ENCODE data around the gene TBC1D16. TPM values are rescaled to one million over a fixed set of nuclear protein-coding genes. Genes with fewer than 3 reads are reported as not detected.

The TBC1D16 gene
- total RNA-seq, 1 experiment from 2014 or later: 85.8 TPM

- peak overlapping the region; percentile 4 to 93 (median 59); a peak in 4 of 7 replicates for H3K27ac Mint-ChIP-seq
Observed at GRCh38 chr17:79944251-79944812, 91.3 kb downstream of the TBC1D16 start.

More at GRCh38 chr17:79944251-79944812, 91.3 kb downstream of the TBC1D16 start:
- Histone ChIP-seq H3K4me2 (ENCODE audit: insufficient read depth, insufficient read length, low read length) (no peak overlapping the region), H2BK5ac (ENCODE audit: insufficient read length, low read length) (no peak overlapping the region), H3K18ac (ENCODE audit: insufficient read length, low read depth, low read length) (no peak overlapping the region), H4K5ac (ENCODE audit: insufficient read length, low read depth, low read length) (no peak overlapping the region), H2BK120ac (ENCODE audit: low read depth, low read length, poor library complexity, severe bottlenecking) (no peak overlapping the region), H4K8ac (replicated peaks; ENCODE audit: insufficient read length, low read depth, low read length) (no peak overlapping the region), H2BK12ac (ENCODE audit: insufficient read length, low read depth, low read length) (no peak overlapping the region), H3K56ac (ENCODE audit: insufficient read length, low read depth, low read length) (no peak overlapping the region), H2AFZ (ENCODE audit: low read length) (no peak overlapping the region), H3K14ac (ENCODE audit: insufficient read depth, low read length) (no peak overlapping the region), H3K9ac (ENCODE audit: extremely low read depth, insufficient read length, low read length) (no peak overlapping the region), H4K91ac (ENCODE audit: insufficient read length, low read depth, low read length) (no peak overlapping the region), H3T11ph (ENCODE audit: low read length) (no peak overlapping the region), H2BK15ac (ENCODE audit: low read depth, low read length) (no peak overlapping the region), H3K4me1 (ENCODE audit: insufficient read depth, low read length) (no peaks in the 10 kb centered on the region), H3K4ac (ENCODE audit: low read depth, low read length) (no peak overlapping the region), H3K27ac (ENCODE audit: insufficient read length, low read depth, low read length) (no peak overlapping the region), H3K79me1 (ENCODE audit: insufficient read depth, low read depth, low read length, poor library complexity, severe bottlenecking) (no peaks in the 10 kb centered on the region), H3K79me2 (ENCODE audit: insufficient read depth, low read length) (no peaks in the 10 kb centered on the region), H3K23ac (ENCODE audit: insufficient read length, low read depth, low read length) (no peak overlapping the region), H3K9me3 (ENCODE audit: control insufficient read depth, low read depth, low read length) (no peaks in the 10 kb centered on the region), H4K20me1 (ENCODE audit: control insufficient read depth, insufficient read depth, insufficient read length) (no peaks in the 10 kb centered on the region), H3K23me2 (ENCODE audit: insufficient read length, low read depth, low read length, poor library complexity, severe bottlenecking) (peaks cover 2% of the 10 kb centered on the region), H2AK5ac (ENCODE audit: insufficient read length, low read length) (no peak overlapping the region), H2BK20ac (ENCODE audit: low read depth, low read length, poor library complexity, severe bottlenecking) (no peak overlapping the region), H3K27me3 (ENCODE audit: insufficient read depth, low read length) (no peaks in the 10 kb centered on the region)
- no peaks in the 10 kb centered on the region for H3K9me3 Mint-ChIP-seq
- peaks cover 13 to 28% of the 10 kb centered on the region in 2 experiments for H3K4me1 Mint-ChIP-seq
- no CpG with 5 or more reads among the region's 23 CpGs for WGBS (ENCODE audit: extremely low coverage, insufficient read length, low lambda C conversion rate)
- no peak for TF ChIP-seq CTCF (conservative IDR thresholded peaks at IDR 0.05)
- H3K36me3 Mint-ChIP-seq (ENCODE audit: insufficient read depth in 1 of 3, low read depth in 3 of 3): peaks cover 42 to 66% (median 59%) of the 10 kb centered on the region in 3 experiments
- H3K27me3 Mint-ChIP-seq (ENCODE audit: low read depth): no peaks in the 10 kb centered on the region; the same call in 1 of the 2 replicates
- no peak overlapping the region for H3K4me3 Mint-ChIP-seq
- DNase-seq: peak; percentile 31
